Measurements from ENCODE around the gene SMAD3. TPM values are rescaled to one million over a fixed set of nuclear protein-coding genes. Genes with fewer than 3 reads are reported as not detected.
A peak's percentile ranks its signal among the peaks of the same experiment; 100 is the strongest.

SMAD3 gene
- total RNA-seq, 2 experiments from 2014 or later = 145 to 148 TPM

DNA sequence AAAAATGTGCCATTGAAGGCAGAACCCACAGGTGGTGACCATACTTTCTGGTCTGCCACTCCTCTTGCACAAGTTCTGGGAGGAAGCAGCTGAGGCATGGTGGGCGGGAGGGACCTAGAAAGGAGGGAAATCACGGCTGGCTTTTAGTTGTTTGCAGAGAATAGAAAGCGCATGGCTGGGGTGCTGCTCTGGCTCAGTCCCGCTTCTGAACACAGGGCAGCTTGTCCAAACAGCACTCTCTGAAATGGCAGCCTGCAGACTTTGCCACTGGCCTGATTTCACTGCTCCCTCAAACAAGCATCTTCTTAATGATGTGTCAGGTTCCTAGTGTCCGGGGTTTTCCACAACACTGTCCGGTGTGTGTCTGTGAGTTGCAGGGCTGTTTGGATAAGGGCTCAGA is 112.3 kb downstream of the SMAD3 start:
- peaks cover 43% of the 10 kb centered on the region for H3K4me1 Mint-ChIP-seq
- ChIA-PET CTCF (no interaction called here), POLR2A (interaction anchor here (0.8 to 1.4 kb wide), 3 partner anchors 74 to 112 kb away, joined by 3 read pairs; partner anchors contain the start of gene SMAD3)
- H3K36me3 Mint-ChIP-seq (ENCODE audit: low read depth) = peaks cover 75% of the 10 kb centered on the region
- no peak overlapping the region for H3K4me3 Mint-ChIP-seq
- no peaks in the 10 kb centered on the region for H3K27me3 Mint-ChIP-seq
- no peaks in the 10 kb centered on the region for H3K9me3 Mint-ChIP-seq
- DNase-seq = no peak
- no peak overlapping the region for H3K27ac Mint-ChIP-seq

GRCh38 chr15:67178569-67179210 is 113.3 kb downstream of the SMAD3 start:
- no peaks in the 10 kb centered on the region for H3K9me3 Mint-ChIP-seq
- H3K27ac Mint-ChIP-seq = no peak overlapping the region
- peaks cover 34% of the 10 kb centered on the region for H3K4me1 Mint-ChIP-seq
- peaks cover 72% of the 10 kb centered on the region for H3K36me3 Mint-ChIP-seq (ENCODE audit: low read depth)
- ChIA-PET POLR2A (interaction anchor here (0.8 kb wide), 1 partner anchor 107 kb away, joined by 3 read pairs; no protein-coding TSS in a partner anchor), CTCF (interaction anchor here (0.9 kb wide), 1 partner anchor 125 kb away, joined by 3 read pairs; no protein-coding TSS in a partner anchor)
- no peaks in the 10 kb centered on the region for H3K27me3 Mint-ChIP-seq
- no peak for DNase-seq
- no peak overlapping the region for H3K4me3 Mint-ChIP-seq

DNA sequence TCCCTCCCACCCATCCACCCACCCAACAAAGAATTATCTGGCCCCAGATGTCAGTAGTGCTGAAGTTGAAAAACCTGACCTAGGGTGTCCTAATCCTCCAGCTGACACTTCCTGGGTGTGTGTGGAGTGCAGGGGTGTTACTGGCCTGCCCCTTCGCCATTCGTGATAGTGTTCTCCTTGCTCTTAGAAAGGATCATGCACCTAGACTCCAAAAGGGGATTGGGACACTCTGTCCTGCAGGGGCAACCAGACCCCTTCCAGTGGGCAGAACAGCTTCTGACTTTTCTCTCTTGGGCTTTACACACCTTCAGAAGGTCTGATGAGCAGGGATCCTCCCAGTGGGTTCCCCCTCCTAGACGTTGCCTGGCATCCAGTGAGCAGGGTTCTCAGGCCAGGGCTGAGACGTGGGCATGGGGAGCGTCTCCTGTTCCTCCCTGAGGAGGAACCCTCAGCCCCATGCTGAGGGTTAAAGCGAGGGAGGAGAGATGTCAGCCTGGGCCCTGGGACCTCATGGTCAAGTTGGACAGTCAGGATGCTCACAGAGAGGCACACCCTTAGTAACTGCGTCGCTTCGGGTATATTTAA is 114.1 kb downstream of the SMAD3 start:
- H3K27ac Mint-ChIP-seq = no peak overlapping the region
- H3K4me1 Mint-ChIP-seq = peaks cover 26% of the 10 kb centered on the region
- CTCF ChIA-PET = no interaction called here
- peaks cover 70% of the 10 kb centered on the region for H3K36me3 Mint-ChIP-seq (ENCODE audit: low read depth)
- no peak for DNase-seq
- POLR2A ChIA-PET = no interaction called here
- no peaks in the 10 kb centered on the region for H3K27me3 Mint-ChIP-seq
- no peak overlapping the region for H3K4me3 Mint-ChIP-seq
- H3K9me3 Mint-ChIP-seq = no peaks in the 10 kb centered on the region

- no peak overlapping the region for H3K27ac Mint-ChIP-seq
- H3K36me3 Mint-ChIP-seq (ENCODE audit: low read depth) = peaks cover 69% of the 10 kb centered on the region
- no peaks in the 10 kb centered on the region for H3K27me3 Mint-ChIP-seq
- no peak for DNase-seq
- ChIA-PET CTCF (no interaction called here), POLR2A (no interaction called here)
- H3K4me3 Mint-ChIP-seq = no peak overlapping the region
- H3K4me1 Mint-ChIP-seq = peaks cover 24% of the 10 kb centered on the region
- H3K9me3 Mint-ChIP-seq = no peaks in the 10 kb centered on the region
These were observed 114.6 kb downstream of the SMAD3 start for GRCh38 chr15:67180035-67180434.

- CTCF ChIA-PET = no interaction called here
- H3K9me3 Mint-ChIP-seq = no peaks in the 10 kb centered on the region
- peaks cover 24% of the 10 kb centered on the region for H3K4me1 Mint-ChIP-seq
- H3K36me3 Mint-ChIP-seq (ENCODE audit: low read depth) = peaks cover 69% of the 10 kb centered on the region
- H3K27me3 Mint-ChIP-seq = no peaks in the 10 kb centered on the region
- no peak overlapping the region for H3K27ac Mint-ChIP-seq
- no peak overlapping the region for H3K4me3 Mint-ChIP-seq
- DNase-seq = no peak
- POLR2A ChIA-PET = no interaction called here
These were observed 115.3 kb downstream of the SMAD3 start for GRCh38 chr15:67180514-67181191.

- no peak overlapping the region for H3K27ac Mint-ChIP-seq
- no peak for DNase-seq
- H3K36me3 Mint-ChIP-seq (ENCODE audit: low read depth) = peaks cover 70% of the 10 kb centered on the region
- ChIA-PET POLR2A (no interaction called here), CTCF (no interaction called here)
- no peaks in the 10 kb centered on the region for H3K9me3 Mint-ChIP-seq
- no peaks in the 10 kb centered on the region for H3K27me3 Mint-ChIP-seq
- H3K4me3 Mint-ChIP-seq = no peak overlapping the region
- H3K4me1 Mint-ChIP-seq = peaks cover 26% of the 10 kb centered on the region
These were observed 115.8 kb downstream of the SMAD3 start for GRCh38 chr15:67181221-67181639.

GRCh38 chr15:67183443-67184169 is 118.2 kb downstream of the SMAD3 start:
- Mint-ChIP-seq H3K27ac (peak overlapping the region; percentile 29), H3K27me3 (no peaks in the 10 kb centered on the region), H3K36me3 (ENCODE audit: low read depth) (peaks cover 77% of the 10 kb centered on the region), H3K4me3 (no peak overlapping the region), H3K4me1 (peaks cover 18% of the 10 kb centered on the region), H3K9me3 (no peaks in the 10 kb centered on the region)
- POLR2A ChIA-PET = interaction anchor here (1.3 kb wide), 1 partner anchor 71 kb away, joined by 4 read pairs; the partner anchor contains the start of genes AAGAB and IQCH
- CTCF ChIA-PET = no interaction called here
- peak; percentile 8 for DNase-seq

GRCh38 chr15:67184208-67184925 is 119.0 kb downstream of the SMAD3 start:
- Mint-ChIP-seq H3K36me3 (ENCODE audit: low read depth) (peaks cover 79% of the 10 kb centered on the region), H3K27ac (no peak overlapping the region), H3K4me3 (no peak overlapping the region), H3K4me1 (peaks cover 15% of the 10 kb centered on the region), H3K27me3 (no peaks in the 10 kb centered on the region), H3K9me3 (no peaks in the 10 kb centered on the region)
- ChIA-PET CTCF (no interaction called here), POLR2A (interaction anchor here (1.0 to 1.3 kb wide), 2 partner anchors 70 to 119 kb away, joined by 3 to 4 read pairs; partner anchors contain the start of genes AAGAB, IQCH and SMAD3)
- peak; percentile 12 for DNase-seq

DNA sequence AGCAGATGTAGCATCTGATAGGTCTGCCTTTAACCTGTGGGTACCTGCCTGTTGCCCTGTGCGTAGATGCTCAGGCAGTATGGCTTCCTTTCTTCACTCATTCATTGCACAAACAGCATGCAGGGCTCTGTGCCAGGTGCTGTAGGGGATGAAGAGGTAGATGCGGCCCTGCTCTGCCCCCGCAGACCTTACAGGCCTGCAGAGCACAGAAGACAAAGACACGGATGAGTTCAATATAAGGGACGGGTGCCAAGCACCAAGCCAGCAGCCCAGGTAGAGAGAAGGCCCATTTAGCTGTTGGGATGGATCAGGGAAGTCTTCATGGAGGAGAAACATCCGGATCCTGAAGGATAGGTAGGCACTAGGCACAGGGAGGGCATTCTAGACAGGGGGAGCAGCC is 119.6 kb downstream of the SMAD3 start:
- Mint-ChIP-seq H3K27me3 (no peaks in the 10 kb centered on the region), H3K36me3 (ENCODE audit: low read depth) (peaks cover 79% of the 10 kb centered on the region), H3K27ac (peak overlapping the region; percentile 66), H3K4me1 (peaks cover 15% of the 10 kb centered on the region), H3K9me3 (no peaks in the 10 kb centered on the region), H3K4me3 (no peak overlapping the region)
- CTCF ChIA-PET = no interaction called here
- POLR2A ChIA-PET = interaction anchor here (0.7 to 1.0 kb wide), 3 partner anchors 83 to 238 kb away, joined by 3 read pairs; partner anchors contain the start of gene SMAD3
- DNase-seq = peak; percentile 3

DNA sequence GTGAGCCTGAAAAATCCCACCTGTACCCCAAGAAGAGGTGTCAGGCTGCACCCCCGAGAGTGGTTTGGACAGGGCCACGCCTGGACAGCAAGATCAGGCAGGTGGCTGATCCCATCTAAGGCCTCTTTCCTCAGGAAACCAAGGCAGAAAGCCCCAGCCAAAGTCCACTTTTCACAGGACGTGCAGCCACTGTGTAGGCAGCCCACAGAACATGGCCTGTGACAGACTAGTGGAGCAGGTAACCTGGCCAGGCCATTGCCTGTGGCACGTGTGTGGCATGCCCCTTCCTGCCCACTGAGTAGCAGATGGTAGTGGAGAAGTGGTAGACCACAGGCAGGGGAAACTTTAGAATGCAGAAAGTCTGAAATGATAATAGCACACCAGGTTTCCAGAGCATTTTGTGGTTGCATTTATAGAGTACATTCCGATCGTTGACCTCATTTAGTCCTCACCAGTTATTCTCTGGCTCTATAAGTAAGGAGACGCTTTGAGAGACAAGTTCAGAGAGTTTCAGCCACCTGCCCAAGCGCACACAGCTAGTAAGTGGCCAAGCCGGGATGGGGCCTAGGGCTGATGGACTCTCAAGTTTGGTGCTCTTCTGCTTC is 120.3 kb downstream of the SMAD3 start:
- peak; percentile 40 for DNase-seq
- H3K4me1 Mint-ChIP-seq = peaks cover 15% of the 10 kb centered on the region
- ChIA-PET POLR2A (interaction anchor here (0.7 to 1.1 kb wide), 5 partner anchors 51 to 239 kb away, joined by 3 read pairs; partner anchors contain the start of gene SMAD3), CTCF (no interaction called here)
- H3K4me3 Mint-ChIP-seq = no peak overlapping the region
- H3K36me3 Mint-ChIP-seq (ENCODE audit: low read depth) = peaks cover 82% of the 10 kb centered on the region
- H3K27me3 Mint-ChIP-seq = no peaks in the 10 kb centered on the region
- peak overlapping the region; percentile 57 for H3K27ac Mint-ChIP-seq
- no peaks in the 10 kb centered on the region for H3K9me3 Mint-ChIP-seq

GRCh38 chr15:67186226-67186649 is 120.8 kb downstream of the SMAD3 start:
- ChIA-PET CTCF (no interaction called here), POLR2A (interaction anchor here (0.7 to 1.1 kb wide), 4 partner anchors 51 to 102 kb away, joined by 3 to 4 read pairs (median 4); no protein-coding TSS in a partner anchor)
- Mint-ChIP-seq H3K36me3 (ENCODE audit: low read depth) (peaks cover 87% of the 10 kb centered on the region), H3K27ac (peak overlapping the region; percentile 57), H3K9me3 (no peaks in the 10 kb centered on the region), H3K27me3 (no peaks in the 10 kb centered on the region), H3K4me3 (no peak overlapping the region), H3K4me1 (peaks cover 15% of the 10 kb centered on the region)
- no peak for DNase-seq

- Mint-ChIP-seq H3K9me3 (no peaks in the 10 kb centered on the region), H3K4me1 (peaks cover 15% of the 10 kb centered on the region), H3K4me3 (no peak overlapping the region), H3K36me3 (ENCODE audit: low read depth) (peaks cover 87% of the 10 kb centered on the region), H3K27ac (no peak overlapping the region), H3K27me3 (no peaks in the 10 kb centered on the region)
- POLR2A ChIA-PET = interaction anchor here (1.0 to 1.1 kb wide), 3 partner anchors 52 to 102 kb away, joined by 3 to 4 read pairs (median 4); no protein-coding TSS in a partner anchor
- CTCF ChIA-PET = no interaction called here
- peak; percentile 12 for DNase-seq
These were observed 121.3 kb downstream of the SMAD3 start for GRCh38 chr15:67186688-67187087.
